A673 (cell line): ENCODE data around the gene SPIN3. TPM values are rescaled to one million over a fixed set of nuclear protein-coding genes. Genes with fewer than 3 reads are reported as not detected.
"Not testable (repeated sequence)": the region's sequence is repeated elsewhere in the genome, so short reads cannot be mapped to it uniquely, and the experiment has no call there.

ENCODE experiments used
- Bru-seq: library from RNA; stranded (reverse); fragments of 400-500 nt; gene quantifications from one replicate; lab custom pipeline; 2021; lab: Mats Ljungman, UMichigan
- BruChase-seq, 2 experiments: library from RNA; stranded (reverse); fragments of 400-500 nt; gene quantifications; one replicate each; lab custom pipeline; 2021; lab: Mats Ljungman, UMichigan
- BruUV-seq: library from RNA; stranded (reverse); fragments of 400-500 nt; replicated peaks from 2 replicates; lab custom pipeline; 2021; lab: Mats Ljungman, UMichigan
- CTCF ChIA-PET: fragments of 300-600 bp; sonication (Branson Sonifier 250); formaldehyde crosslinking; loops from one replicate; lab custom pipeline; 2022; ENCODE audit warnings: antibody characterized with exemption; lab: Charles Lee
- POLR2A ChIA-PET: fragments of 300-600 bp; sonication (Branson Sonifier 250); formaldehyde crosslinking; loops from one replicate; lab custom pipeline; 2022; ENCODE audit warnings: antibody characterized with exemption; ENCODE audit not compliant: low non-redundant PET; lab: Charles Lee
- DNase-seq: peaks from one replicate; pipeline ENCODE4 v3.0.0-alpha.2; 2015; ENCODE audit warnings: low spot score
- H3K27ac ChIP-seq: fragments of 200-600 bp; sonication (generic); 2 replicates; pipeline ENCODE4 v1.5.1; 2016; ENCODE audit warnings: mixed run types, low read depth, mild to moderate bottlenecking, mixed read lengths, antibody characterized with exemption, low read length; ENCODE audit not compliant: poor library complexity, severe bottlenecking
- H3K27me3 ChIP-seq: fragments of 200-600 bp; sonication (generic); replicated peaks from 2 replicates; pipeline ENCODE4 v1.6.1; 2017; ENCODE audit warnings: mixed run types, low read depth, mild to moderate bottlenecking, mixed read lengths, antibody characterized with exemption, low read length; ENCODE audit not compliant: insufficient read depth, poor library complexity
- H3K36me3 ChIP-seq: fragments of 200-600 bp; sonication (generic); 2 replicates; pipeline ENCODE4 v1.6.1; 2016; ENCODE audit warnings: mixed run types, mild to moderate bottlenecking, mixed read lengths, antibody characterized with exemption, low read length; ENCODE audit not compliant: insufficient read depth, poor library complexity, severe bottlenecking
- H3K4me1 ChIP-seq: fragments of 200-600 bp; sonication (generic); 2 replicates; pipeline ENCODE4 v1.6.1; 2017; ENCODE audit warnings: mixed run types, mild to moderate bottlenecking, mixed read lengths, antibody characterized with exemption, low read length; ENCODE audit not compliant: insufficient read depth, poor library complexity, severe bottlenecking
- H3K4me3 ChIP-seq: fragments of 200-600 bp; sonication (generic); 2 replicates; pipeline ENCODE4 v1.5.1; 2016; ENCODE audit warnings: low read depth, mixed run types, mild to moderate bottlenecking, mixed read lengths, low read length; ENCODE audit not compliant: poor library complexity, severe bottlenecking
- H3K9me3 ChIP-seq: fragments of 200-600 bp; sonication (generic); 2 replicates; pipeline ENCODE4 v1.6.1; 2016; ENCODE audit warnings: mixed run types, low read depth, mild to moderate bottlenecking, mixed read lengths, antibody characterized with exemption, low read length; ENCODE audit not compliant: poor library complexity, severe bottlenecking
- EZH2 ChIP-seq: fragments of 200-600 bp; sonication (generic); IDR thresholded peaks from 2 replicates; pipeline ENCODE4 v1.6.1; 2017; ENCODE audit warnings: borderline replicate concordance, low read depth, mild to moderate bottlenecking, mixed read lengths, antibody characterized with exemption, low read length; ENCODE audit not compliant: poor library complexity, severe bottlenecking
- intact Hi-C: fragments of 100-400 bp; cut with micrococcal nuclease; formaldehyde crosslinking; loops from one replicate; pipeline ENCODE4 v1.10.0; 2022; ENCODE audit not compliant: unreplicated experiment
- long read RNA-seq: library from polyadenylated mRNA; stranded (forward); transcript quantifications from one replicate; pipeline ENCODE4 v2.0.0, GENCODE V29; 2022
- total RNA-seq: library from RNA; stranded (reverse); gene quantifications from 2 replicates; pipeline ENCODE4 v1.2.3, GENCODE V29; 2021
- TF ChIP-seq, protein P1 (sequence below): fragments of 300-800, 200-600 bp; sonication (generic); conservative IDR thresholded peaks from 2 replicates; pipeline ENCODE4 v1.5.1; 2017; ENCODE audit warnings: low read depth, mild to moderate bottlenecking, antibody characterized with exemption, low read length, moderate library complexity, mixed read lengths

SPIN3 gene
- total RNA-seq (7.2 and 7.3 TPM in 2 replicates), Bru-seq, nascent RNA (percentile 65 among the genes with signal in this experiment), BruChase-seq, experiment 1, labeled RNA remaining after a 2-hour chase (percentile 81 among the genes with signal in this experiment), BruChase-seq, experiment 2, labeled RNA remaining after a 6-hour chase (percentile 71 among the genes with signal in this experiment)
- long read RNA-seq, full-length matches to known transcripts = 12 of 13 reads
- long read RNA-seq, partial matches to known transcripts = 1 of 13 reads
- long read RNA-seq, other reads (novel, unspliced or antisense) = 0 of 13 reads

DNA sequence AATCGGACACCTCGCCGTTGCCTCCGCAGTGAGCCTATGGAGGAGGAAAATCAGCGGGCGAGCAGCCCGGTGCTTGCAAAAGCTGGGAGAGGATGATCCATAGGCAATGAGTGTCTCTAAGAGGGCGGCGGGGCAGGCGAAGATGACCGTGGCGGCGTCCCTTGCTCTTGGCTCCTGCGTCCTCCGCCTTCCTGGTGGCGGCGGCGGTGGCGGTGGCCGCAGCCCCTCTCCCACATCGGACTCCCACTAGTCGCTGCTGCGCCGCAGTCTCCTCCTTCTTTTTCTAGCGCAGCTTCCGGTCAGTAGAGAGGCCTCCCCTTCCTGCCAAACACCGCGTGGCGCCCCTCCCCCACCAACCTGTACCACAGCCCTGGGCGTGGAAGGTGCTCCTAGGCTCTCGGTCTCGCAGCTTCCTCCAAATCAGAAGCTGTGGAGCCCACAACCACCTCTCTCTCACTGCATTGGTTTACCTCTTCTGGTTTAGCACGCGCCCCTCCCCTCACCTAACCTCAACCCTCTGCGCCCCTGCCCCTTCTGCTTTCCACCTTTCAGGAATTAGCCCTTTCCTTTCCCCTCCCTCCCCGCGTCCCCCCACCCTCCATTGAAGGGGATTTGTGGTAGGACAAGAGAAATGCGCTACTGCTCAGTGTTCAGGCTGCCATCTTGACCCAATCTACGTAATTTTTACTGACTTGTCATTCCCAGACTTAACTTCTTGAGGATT lies at the start of gene SPIN3:
SPIN3 (minus strand) TSS at position 271 of the 724 bp plus-strand sequence. CDS start 594 bp downstream, outside the sequence.
- no peaks in the 10 kb centered on the region for H3K36me3 ChIP-seq
- no TSS peak for BruUV-seq
- DNase-seq = peak; percentile 59
- no peaks in the 10 kb centered on the region for H3K9me3 ChIP-seq
- peak within 1 kb of the TSS; percentile 57 for H3K4me3 ChIP-seq
- no peaks in the 10 kb centered on the region for H3K4me1 ChIP-seq
- CTCF ChIA-PET = no interaction called here
- intact Hi-C loops = no loop called here
- H3K27me3 ChIP-seq = peaks cover 3% of the 10 kb centered on the region
- H3K27ac ChIP-seq = no peak within 1 kb of the TSS
- no peak for TF ChIP-seq EZH2
- TF ChIP-seq, protein P1, sequence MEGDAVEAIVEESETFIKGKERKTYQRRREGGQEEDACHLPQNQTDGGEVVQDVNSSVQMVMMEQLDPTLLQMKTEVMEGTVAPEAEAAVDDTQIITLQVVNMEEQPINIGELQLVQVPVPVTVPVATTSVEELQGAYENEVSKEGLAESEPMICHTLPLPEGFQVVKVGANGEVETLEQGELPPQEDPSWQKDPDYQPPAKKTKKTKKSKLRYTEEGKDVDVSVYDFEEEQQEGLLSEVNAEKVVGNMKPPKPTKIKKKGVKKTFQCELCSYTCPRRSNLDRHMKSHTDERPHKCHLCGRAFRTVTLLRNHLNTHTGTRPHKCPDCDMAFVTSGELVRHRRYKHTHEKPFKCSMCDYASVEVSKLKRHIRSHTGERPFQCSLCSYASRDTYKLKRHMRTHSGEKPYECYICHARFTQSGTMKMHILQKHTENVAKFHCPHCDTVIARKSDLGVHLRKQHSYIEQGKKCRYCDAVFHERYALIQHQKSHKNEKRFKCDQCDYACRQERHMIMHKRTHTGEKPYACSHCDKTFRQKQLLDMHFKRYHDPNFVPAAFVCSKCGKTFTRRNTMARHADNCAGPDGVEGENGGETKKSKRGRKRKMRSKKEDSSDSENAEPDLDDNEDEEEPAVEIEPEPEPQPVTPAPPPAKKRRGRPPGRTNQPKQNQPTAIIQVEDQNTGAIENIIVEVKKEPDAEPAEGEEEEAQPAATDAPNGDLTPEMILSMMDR = no peak
- POLR2A ChIA-PET = no interaction called here

DNA sequence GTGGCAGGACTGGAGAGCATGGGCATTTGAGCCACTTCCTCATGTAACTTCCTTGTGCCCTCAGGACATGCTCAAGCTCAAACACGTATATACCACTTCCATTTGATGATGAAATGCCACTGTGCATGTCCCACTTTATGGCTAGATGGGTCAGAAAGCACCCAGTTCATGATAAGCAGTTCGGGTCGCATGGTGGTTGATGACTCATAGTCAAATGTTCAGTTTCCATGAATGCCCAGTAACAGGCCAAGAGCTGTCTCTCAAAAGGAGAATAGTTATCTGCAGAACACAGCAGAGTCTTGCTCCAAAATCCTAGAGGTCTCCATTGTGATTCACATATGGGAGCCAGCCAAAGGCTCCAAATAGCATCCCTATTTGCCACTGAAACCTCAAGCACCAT lies 48.9 kb upstream of the SPIN3 start:
- no TSS peak for BruUV-seq
- Histone ChIP-seq H3K27me3 (no peaks in the 10 kb centered on the region), H3K9me3 (no peaks in the 10 kb centered on the region), H3K4me1 (no peaks in the 10 kb centered on the region), H3K36me3 (no peaks in the 10 kb centered on the region), H3K4me3 (no peak overlapping the region), H3K27ac (no peak overlapping the region)
- DNase-seq = no peak
- TF ChIP-seq EZH2 = no peak
- TF ChIP-seq, protein P1 = no peak
- ChIA-PET POLR2A (no interaction called here), CTCF (no interaction called here)
- intact Hi-C loops = no loop called here

DNA sequence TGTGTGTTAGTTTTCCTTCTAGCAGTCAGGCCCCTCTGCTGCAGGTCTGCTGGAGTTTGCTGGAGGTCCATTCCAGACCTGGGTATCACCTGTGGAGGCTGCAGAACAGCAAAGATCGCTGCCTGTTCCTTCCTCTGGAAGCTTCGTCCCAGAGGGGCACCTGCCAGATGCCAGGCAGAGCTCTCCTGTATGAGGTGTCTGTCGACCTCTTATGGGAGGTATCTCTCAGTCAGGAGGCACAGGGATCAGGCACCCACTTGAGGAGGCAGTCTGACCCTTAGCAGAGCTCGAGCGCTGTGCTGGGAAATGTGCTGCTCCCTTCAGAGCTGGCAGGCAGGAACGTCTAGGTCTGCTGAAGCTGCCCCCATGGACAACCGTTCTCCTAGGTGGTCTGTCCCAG lies 41.9 kb upstream of the SPIN3 start:
- BruUV-seq, intact Hi-C loops, H3K4me3 ChIP-seq, H3K27ac ChIP-seq, H3K27me3 ChIP-seq, H3K4me1 ChIP-seq, H3K9me3 ChIP-seq, DNase-seq, H3K36me3 ChIP-seq, CTCF ChIA-PET: not testable (repeated sequence)
- POLR2A ChIA-PET = interaction anchor here (0.7 kb wide), 1 partner anchor 47 kb away, joined by 11 read pairs; no protein-coding TSS in a partner anchor
